ENCODE data around the gene ARHGEF28.

ARHGEF28 gene

DNA sequence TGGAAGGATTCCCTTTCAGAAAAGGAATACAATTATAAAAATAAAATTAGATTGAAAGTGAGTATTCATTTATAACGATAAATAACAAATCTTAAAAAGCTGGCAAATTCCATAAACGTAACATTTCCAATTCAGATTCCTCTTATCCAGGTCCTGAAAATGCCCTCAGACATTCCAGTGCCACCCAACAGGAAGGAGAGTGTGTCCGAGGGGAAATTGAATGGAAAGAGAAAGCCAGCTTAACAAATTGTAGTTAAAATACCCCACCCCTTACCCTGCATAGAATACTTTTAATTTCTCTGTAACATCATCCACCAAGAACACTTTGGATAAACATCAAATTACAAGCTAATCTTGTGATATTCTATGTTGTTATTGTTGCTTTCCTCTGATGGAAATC is 72.0 kb downstream of the ARHGEF28 start:
- no peak for DNase-seq (ENCODE audit: low read depth)

DNA sequence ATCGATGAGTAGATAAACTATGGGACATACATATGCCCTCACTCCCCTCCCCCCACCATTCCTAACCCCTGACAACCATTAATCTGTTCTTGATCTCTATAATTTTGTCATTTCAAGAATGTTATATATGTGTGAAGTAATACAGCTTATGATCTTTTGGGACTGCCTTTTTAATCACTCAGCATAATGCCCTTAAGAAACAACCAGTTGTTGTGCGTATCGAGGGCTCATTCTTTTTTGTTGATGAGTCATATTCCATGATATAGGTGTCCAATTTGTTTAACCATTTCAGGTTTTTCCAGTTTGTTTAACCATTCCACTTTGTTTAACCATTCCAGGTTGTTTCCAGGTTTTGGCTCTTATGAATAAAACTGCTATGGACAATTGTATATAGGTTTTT is 75.6 kb downstream of the ARHGEF28 start:
- DNase-seq (ENCODE audit: low read depth): no peak

- no peak for DNase-seq (ENCODE audit: low read depth)
These were observed 76.5 kb downstream of the ARHGEF28 start for GRCh38 chr5:73702534-73702933.

DNA sequence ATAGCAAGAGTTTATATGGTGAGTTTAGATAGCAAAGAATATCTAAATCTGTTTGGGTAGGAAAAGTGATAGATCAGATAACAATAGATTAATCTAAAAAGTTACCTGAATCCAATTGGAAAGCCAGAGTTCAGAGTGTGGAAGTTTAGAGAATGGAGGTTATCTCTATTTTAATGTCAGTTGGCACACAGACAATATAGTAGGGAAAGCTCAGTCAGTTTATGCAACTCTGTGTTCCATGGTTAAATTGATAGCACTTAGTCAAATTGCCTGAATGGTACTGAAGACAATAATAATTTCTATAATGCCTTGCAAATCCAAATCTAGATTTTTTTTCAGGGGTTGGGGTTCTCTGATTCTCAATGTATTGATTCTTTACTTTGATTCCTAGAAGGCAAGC is 77.0 kb downstream of the ARHGEF28 start:
- no peak for DNase-seq (ENCODE audit: low read depth)

- DNase-seq (ENCODE audit: low read depth): no peak
These were observed 79.4 kb downstream of the ARHGEF28 start for GRCh38 chr5:73705364-73705763.

DNA sequence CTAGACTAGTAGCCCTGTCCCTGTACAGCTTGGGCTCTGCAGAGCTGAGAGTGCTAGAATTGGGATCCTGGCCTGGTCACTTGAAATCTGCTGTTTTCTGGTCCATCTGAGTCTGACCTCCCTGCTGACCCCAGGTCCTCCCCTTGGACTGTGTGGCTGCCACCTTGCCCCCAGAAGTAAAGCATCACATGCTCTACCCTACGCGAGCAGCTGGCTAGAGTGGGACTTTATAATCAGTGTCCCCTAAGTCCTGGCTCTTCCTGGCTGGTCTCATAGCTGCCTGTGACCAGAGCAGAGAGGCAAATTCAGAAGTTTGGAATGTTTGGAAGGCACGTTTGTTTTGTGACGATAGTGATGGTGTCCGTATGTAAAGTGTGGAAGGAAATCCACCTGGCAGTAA is 81.0 kb downstream of the ARHGEF28 start:
- DNase-seq (ENCODE audit: low read depth): no peak

DNA sequence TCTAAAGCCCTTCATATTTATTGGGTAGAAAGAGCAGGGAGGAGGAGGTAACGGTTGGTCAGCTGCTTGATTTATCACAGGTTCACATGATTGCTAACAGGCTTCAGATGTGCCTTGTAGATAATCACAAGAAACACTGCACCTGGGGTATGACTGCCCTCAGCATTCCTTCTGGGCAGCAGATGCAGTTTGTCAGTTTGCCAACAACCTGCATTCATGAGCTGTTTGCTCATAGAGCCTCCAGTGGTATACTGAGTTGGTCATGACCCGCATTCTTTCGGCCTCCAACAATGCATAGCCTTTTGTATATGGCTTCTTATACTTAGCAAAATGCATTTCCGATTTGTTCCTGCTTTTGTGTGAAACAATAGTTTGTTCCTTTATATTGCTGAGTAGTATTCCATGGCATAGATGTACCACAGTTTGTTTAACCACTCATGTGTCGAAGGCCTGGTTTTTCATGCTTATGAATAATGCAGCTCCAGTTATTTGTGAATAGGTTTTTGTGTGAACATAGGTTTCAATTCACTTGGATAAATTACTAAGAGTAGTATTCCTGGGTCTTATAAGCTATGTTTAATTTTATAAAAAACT is 83.6 kb downstream of the ARHGEF28 start:
- DNase-seq (ENCODE audit: low read depth): no peak

DNA sequence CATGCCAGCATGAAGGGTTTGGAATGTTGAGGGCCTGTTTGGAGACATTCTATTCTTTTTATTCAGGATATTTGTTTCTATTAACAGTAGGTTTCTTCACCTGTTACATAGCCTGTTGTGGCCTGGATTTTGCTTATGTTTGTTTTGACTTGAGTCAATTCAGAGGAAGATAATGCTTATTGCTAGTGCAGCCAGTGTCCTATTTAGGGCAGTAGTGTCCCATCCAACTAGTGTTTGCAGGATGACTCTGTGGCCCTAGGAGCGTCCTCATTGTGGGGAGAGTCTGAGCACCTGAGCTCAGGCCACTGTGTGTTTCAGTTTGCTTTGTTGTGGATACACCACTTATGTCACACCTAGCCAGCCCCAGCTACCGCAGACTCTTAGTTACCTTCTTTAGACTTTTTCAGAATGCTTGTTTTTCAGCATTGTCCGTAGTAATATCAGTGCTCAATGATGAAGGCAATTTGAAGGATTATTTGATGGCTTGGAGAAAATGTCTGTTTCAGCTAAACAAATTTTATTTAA is 90.3 kb downstream of the ARHGEF28 start:
- DNase-seq (ENCODE audit: low read depth): no peak

- DNase-seq (ENCODE audit: low read depth): no peak
These were observed 92.8 kb downstream of the ARHGEF28 start for GRCh38 chr5:73718762-73719161.

DNA sequence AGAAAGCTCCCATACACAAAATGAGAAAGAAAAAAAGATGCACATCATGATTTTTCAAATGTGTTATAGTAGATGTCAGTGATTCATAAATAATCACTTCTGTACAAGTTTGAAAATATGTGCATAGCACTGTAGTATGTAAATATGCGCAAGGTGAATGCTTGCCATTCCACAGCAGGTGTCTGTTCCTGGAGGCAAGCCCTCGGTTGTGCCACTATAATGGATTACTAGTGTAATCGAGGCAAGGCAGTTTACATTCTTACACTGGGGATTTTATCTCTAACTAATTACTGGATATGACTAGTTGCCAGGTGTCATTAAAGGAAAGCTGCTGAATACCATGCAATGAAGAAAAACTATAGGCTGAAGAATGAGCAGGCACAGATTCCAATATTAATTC is 93.6 kb downstream of the ARHGEF28 start:
- no peak for DNase-seq (ENCODE audit: low read depth)

DNA sequence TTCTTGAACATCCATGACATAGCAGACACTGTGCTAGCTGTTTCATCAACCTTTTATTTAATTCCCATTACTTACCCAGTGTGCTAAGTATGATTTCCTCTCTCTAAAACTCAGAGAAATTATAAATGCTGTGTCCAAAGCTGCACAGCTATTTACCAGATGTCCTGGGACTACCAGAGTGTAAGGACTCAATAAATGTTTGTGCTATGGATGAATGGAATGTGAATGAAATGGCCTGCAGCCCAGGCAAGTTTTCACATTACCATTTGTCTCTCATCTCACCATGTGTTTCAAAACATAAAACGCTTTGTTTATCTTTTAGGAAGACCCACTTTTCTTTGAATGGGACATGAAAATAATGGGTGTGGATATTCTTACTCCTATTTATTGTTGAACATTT is 96.2 kb downstream of the ARHGEF28 start:
- no peak for DNase-seq (ENCODE audit: low read depth)

DNA sequence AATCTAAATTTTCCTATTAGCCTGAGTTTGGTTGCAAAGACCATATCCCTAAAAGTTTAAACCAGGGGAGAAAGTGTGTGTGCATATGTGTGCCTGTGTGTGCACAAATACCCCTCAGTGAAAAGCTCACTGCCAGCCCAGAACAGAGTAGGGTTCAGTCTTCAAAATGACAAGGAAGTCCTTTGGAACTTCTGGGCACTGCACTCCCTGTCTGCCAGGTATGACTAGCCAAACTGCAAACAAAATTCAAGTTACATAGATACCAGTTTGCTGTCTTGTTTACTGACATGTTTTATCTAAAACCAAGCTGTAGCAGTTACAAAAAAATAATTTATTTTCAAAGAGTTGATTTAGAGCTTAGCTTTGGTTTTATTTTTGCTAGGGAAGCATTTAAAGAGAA is 100.1 kb downstream of the ARHGEF28 start:
- DNase-seq (ENCODE audit: low read depth): no peak

GRCh38 chr5:73726606-73727231 is 100.7 kb downstream of the ARHGEF28 start:
- DNase-seq (ENCODE audit: low read depth): no peak

DNA sequence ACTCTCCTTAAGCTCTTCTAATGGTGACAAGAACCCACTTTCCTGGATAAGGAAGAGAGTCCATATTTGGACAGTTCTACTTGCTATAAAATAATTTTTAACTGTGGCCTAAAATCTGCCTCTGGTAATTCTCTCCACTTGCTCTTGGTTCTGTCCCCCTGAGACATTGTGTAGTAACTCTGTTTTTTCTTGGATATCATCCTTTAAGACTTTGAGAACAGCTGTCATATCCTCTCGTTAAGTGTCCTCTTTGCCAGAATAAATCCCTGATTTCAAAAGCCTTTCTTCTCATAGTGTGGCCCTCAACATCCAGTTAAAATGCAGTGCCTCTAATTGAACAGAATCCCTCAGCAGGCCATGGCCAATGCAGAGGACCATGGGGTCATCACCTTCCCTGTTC is 101.5 kb downstream of the ARHGEF28 start:
- DNase-seq (ENCODE audit: low read depth): no peak

- no peak for DNase-seq (ENCODE audit: low read depth)
These were observed 102.7 kb downstream of the ARHGEF28 start for GRCh38 chr5:73728493-73729273.

GRCh38 chr5:73729329-73729728 is 103.3 kb downstream of the ARHGEF28 start:
- no peak for DNase-seq (ENCODE audit: low read depth)

- DNase-seq (ENCODE audit: low read depth): no peak
These were observed 106.0 kb downstream of the ARHGEF28 start for GRCh38 chr5:73732045-73732444.

DNA sequence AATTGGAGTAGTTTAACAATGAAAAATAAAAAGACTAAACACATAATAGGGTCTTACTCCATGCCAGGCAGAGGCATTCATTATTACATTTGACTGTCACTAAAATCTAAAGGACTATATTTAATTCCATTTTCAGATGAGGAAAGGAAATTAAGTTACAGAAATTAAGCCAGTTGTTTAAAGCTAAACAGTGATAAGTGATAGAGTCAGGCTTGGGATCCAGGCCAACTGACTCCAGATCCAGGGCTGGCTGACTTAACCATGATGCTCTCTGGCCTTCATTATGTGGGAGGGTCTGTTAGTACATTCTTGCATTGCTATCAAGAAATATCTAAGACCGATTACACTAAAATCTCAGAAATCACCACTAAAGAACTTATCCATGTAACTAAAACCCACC is 107.2 kb downstream of the ARHGEF28 start:
- no peak for DNase-seq (ENCODE audit: low read depth)

DNA sequence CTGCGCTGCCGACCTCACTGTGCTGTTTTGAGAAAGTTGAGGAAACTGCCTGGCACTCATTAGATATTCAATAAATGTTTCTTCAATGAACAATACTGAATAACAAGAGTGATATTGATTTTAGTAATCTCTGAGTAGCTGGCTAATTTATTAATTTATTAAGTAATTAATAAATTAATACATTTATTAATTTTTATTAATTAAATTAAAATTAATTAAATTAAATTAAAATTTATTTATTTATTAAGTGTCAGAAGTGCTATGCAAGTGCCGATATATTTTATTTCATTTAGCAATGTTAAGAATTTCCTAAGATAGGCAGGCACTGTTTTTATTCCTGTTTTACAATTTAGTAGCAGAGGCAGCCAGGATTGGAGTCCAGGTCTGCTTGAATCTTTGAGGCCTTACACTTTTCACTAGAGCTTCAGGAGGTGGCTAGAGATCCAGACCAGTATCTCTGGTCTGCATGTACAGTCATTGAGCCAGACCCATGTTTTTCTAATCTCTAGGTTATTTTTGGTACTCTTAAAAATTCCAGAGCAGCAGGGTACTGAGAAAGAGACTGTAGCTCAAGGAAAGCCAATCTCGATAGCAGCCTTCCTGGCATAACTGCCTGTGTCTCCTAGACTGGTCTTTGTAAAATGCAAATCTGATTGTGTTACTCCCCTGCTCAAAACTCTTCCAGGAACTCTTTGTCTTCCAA is 109.2 kb downstream of the ARHGEF28 start:
- no peak for DNase-seq (ENCODE audit: low read depth)

DNA sequence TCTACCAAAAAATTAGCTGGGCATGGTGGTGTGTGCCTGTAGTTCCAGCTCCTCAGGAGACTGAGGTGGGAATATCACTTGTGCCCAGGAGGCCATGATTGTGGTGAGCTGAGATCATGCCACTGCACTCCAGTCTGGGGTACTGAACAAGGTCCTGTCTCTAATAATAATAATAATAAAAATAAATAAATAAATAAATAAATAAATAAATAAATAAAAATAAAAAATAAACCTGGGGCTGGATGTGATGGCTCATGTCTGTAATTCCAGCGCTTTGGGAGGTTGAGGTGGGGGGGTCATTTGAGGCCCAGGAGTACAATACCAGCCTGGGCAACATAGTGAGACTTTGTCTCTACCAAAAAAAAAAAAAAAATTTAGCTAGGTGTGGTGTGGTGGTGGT is 113.7 kb downstream of the ARHGEF28 start:
- no peak for DNase-seq (ENCODE audit: low read depth)

DNA sequence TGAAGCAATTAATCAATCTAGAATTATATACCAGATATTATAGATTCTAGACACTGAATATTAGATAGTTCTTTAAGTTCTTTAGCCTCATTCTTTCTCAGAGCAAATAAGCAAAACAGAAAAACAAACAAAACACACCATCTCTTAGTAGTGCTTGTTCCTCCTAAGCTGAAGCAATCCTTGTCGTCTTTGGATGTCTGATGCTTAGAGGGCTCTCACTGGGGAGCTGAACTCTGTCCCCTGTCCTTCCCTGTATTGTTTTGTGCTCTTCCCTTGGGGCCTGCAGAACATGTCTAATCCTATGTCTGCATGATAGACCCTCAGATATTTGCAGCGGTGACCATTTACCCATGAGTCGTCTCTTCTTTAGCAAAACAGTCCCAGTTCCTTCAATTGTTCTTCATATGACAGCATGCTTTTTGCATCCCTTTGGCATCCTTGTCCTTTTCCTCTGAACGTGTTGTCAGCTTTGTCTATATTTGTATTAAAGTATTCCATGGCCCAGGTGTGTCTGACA is 114.3 kb downstream of the ARHGEF28 start:
- no peak for DNase-seq (ENCODE audit: low read depth)

DNA sequence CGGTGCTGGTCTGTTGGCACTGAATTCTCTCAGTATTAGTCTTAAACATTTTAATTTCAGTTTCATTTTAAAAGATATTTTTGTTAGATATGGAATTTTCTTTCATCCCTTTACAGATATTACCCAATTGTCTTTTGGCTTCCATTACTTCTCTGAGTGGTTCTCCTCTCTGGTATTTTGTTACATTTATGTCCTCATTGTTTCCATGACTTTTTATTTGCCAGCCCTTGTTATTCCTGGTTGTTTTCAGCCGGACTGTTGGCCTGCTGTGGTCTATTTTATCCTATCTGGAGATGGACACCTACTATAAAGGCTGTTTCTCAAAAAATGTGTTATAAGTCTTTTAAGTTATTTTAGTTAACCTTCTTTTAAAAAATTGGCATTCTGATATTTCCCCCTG is 117.2 kb downstream of the ARHGEF28 start:
- DNase-seq (ENCODE audit: low read depth): no peak

All from activated T-cell treated with anti-CD3 and anti-CD28 coated beads for 48 hours (primary cell).